ENCODE data around the gene HUS1.
"Not testable (repeated sequence)": the region's sequence is repeated elsewhere in the genome, so short reads cannot be mapped to it uniquely, and the experiment has no call there.

The HUS1 gene

GRCh38 chr7:47933215-47933614 is 46.2 kb downstream of the HUS1 start:
- in situ Hi-C loops (cut with MboI; ENCODE audit: low pct_unique_long_range_greater_than_20kb, low sequenced_read_pairs, unreplicated experiment) = no loop called here
- TF ChIP-seq, protein P1, sequence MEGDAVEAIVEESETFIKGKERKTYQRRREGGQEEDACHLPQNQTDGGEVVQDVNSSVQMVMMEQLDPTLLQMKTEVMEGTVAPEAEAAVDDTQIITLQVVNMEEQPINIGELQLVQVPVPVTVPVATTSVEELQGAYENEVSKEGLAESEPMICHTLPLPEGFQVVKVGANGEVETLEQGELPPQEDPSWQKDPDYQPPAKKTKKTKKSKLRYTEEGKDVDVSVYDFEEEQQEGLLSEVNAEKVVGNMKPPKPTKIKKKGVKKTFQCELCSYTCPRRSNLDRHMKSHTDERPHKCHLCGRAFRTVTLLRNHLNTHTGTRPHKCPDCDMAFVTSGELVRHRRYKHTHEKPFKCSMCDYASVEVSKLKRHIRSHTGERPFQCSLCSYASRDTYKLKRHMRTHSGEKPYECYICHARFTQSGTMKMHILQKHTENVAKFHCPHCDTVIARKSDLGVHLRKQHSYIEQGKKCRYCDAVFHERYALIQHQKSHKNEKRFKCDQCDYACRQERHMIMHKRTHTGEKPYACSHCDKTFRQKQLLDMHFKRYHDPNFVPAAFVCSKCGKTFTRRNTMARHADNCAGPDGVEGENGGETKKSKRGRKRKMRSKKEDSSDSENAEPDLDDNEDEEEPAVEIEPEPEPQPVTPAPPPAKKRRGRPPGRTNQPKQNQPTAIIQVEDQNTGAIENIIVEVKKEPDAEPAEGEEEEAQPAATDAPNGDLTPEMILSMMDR (IDR thresholded peaks at IDR 0.05; ENCODE audit: extremely low read depth, insufficient read depth, missing control alignments) = no peak
- no peak for DNase-seq (ENCODE audit: low spot score)

GRCh38 chr7:47932466-47933037 is 46.9 kb downstream of the HUS1 start:
- TF ChIP-seq, protein P1 (IDR thresholded peaks at IDR 0.05; ENCODE audit: extremely low read depth, insufficient read depth, missing control alignments) = no peak
- in situ Hi-C loops (cut with MboI; ENCODE audit: low pct_unique_long_range_greater_than_20kb, low sequenced_read_pairs, unreplicated experiment) = no loop called here
- no peak for DNase-seq (ENCODE audit: low spot score)

DNA sequence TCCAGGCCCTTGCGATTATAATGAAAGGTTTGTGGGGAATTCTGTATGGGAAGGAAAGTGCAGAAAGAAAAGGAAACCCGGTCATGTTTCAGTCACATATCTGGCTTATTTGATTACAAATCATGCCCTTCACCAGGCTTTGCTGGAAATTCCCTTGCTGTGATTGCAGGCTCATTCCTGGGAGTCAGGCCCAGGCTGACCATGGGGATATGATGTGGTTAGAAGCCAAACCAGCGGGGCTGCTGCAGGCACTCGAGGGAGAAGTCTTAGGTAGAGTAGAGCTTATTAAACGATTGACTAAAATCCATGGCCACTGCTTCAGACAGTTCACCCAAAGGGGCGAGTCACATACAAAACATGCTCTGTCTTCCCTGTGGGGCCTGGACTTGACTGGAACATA is 47.4 kb downstream of the HUS1 start:
- DNase-seq (ENCODE audit: low spot score) = no peak
- TF ChIP-seq, protein P1 (IDR thresholded peaks at IDR 0.05; ENCODE audit: extremely low read depth, insufficient read depth, missing control alignments) = no peak
- in situ Hi-C loops (cut with MboI; ENCODE audit: low pct_unique_long_range_greater_than_20kb, low sequenced_read_pairs, unreplicated experiment) = no loop called here

DNA sequence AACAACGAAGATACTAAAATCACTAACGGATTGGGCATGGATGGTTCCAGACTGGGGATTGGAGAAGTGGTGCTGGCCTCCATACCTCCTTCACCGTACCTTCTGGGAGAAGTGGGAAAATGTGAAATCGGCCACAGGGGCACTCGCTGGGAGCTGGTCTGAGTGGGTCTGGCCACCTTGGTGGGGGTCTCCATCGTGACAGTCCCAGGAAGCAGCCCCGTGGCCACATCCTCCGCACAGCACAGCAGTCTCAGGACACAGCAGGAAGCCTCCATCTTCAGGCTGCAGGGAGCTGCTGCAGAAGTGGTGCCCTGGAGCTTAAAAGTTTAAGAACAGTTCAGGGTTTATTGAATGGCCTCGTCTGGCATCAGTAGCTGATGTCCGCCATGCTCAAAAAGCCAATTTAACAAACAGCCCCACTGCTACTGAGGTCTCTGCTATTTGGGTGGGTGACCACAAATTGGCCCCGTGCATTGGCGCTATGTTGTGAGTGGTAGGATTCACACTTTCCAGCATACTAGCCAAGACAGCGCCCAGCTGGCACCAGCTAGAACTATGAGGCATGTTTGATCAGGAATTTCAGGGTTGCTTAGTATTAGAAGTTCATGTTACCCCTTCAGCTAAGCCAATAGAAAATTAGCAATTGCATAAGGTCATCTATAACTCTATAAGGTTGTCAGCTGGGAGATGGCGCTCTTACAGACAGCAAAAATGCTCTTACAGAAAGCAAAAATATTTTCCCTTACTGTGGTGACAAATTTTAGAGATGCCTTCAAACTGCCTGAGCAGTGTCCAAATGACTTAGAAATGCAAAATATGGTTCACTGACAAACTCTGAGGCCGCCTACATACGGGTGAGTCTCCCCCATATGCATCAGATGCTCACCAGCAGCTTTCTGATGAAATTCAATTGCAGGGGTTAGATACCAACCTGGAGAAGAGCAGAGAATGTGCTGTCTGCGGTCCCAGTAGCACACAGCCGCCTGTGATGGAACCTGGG is 48.1 kb downstream of the HUS1 start:
- TF ChIP-seq, protein P1 (IDR thresholded peaks at IDR 0.05; ENCODE audit: extremely low read depth, insufficient read depth, missing control alignments) = no peak
- in situ Hi-C loops (cut with MboI; ENCODE audit: low pct_unique_long_range_greater_than_20kb, low sequenced_read_pairs, unreplicated experiment) = no loop called here
- DNase-seq (ENCODE audit: low spot score) = no peak

DNA sequence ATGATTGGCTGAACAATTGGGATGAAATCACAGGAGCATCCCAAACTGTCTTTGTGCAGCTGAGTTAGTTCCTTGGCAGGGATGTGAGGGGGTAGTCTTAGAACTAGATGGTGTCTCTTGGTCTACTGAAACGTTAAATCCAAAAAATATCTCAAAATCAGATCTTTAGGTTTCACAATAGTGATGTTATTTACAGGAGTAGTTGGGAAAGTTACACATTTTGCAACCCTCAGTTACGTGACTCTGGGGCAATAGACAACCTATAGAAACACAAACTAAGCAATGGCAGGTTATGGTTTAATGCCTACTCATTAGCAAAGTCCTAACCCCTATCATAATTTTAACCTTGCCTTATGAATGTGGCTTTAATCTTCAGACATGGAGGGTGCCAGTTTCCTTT is 55.1 kb downstream of the HUS1 start:
- TF ChIP-seq, protein P1 (IDR thresholded peaks at IDR 0.05; ENCODE audit: extremely low read depth, insufficient read depth, missing control alignments) = no peak
- DNase-seq (ENCODE audit: low spot score) = no peak
- in situ Hi-C loops (cut with MboI; ENCODE audit: low pct_unique_long_range_greater_than_20kb, low sequenced_read_pairs, unreplicated experiment) = no loop called here

DNA sequence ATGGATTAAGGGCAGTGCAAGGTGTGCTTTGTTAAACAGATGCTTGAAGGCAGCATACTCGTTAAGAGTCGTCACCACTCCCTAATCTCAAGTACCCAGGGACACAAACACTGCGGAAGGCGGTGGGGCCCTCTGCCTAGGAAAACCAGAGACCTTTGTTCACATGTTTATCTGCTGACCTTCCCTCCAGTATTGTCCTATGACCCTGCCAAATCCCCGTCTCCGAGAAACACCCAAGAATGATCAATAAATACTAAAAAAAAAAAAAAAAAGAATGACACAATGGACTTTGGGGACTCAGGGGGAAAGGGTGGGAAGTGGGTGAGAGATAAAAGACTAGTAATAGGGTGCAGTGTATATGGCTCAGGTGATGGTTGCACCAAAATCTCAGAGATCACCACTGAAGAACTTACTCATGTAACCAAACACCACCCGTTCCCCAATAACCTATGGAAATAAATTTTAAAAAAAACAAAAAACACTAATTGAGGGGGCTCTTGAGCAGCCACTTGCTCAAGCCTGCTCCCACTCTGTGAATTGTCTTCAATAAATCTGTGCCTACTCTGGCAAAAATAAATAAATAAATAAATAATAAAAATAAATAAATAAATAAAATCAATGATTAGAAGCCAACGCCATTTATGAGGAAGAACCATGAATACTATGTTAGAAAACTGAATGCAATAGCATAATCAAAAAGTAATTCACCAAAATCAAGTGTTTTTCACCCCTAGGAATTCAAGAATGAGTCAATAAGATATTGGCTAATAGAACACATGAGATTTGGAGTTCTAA is 56.1 kb downstream of the HUS1 start:
- DNase-seq (ENCODE audit: low spot score); in situ Hi-C loops (cut with MboI; ENCODE audit: low pct_unique_long_range_greater_than_20kb, low sequenced_read_pairs, unreplicated experiment): not testable (repeated sequence)

DNA sequence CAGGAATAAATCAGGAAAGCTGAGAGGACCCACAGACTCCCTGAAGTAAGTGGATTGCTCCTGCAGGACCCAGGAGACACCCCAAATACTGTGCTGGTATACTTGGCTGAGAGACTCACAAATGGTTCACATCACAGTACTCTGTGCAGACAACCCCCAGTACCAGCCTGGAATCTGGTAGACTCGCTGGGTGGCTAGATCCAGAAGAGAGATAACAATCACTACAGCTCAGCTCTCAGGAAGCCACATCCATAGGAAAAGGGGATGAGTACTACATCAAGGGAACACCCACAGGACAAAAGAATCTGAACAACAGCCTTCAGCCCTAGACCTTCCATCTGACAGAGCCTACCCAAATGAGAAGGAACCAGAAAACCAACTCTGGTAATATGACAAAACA is 62.9 kb downstream of the HUS1 start:
- in situ Hi-C loops (cut with MboI; ENCODE audit: low pct_unique_long_range_greater_than_20kb, low sequenced_read_pairs, unreplicated experiment) = not testable (repeated sequence)

More for the DNA sequence above, 62.9 kb downstream of the HUS1 start:
- not testable (repeated sequence) for DNase-seq (ENCODE audit: low spot score)
